Stimulated activated CD4-positive, alpha-beta T cell treated with anti-CD3 and anti-CD28 coated beads, Interleukin-1b, Interleukin-23, amount 100 ng/mL, for 4 hours (primary cell): ENCODE results near the gene COL6A3.
"Not testable (repeated sequence)": the region's sequence is repeated elsewhere in the genome, so short reads cannot be mapped to it uniquely, and the experiment has no call there.

ENCODE experiments used
- DNase-seq, 2 donors: peaks; one replicate each; pipeline ENCODE4 v3.0.0-alpha.2; 2020; ENCODE audit warnings: low read depth in 2 of 2

COL6A3 gene

DNA sequence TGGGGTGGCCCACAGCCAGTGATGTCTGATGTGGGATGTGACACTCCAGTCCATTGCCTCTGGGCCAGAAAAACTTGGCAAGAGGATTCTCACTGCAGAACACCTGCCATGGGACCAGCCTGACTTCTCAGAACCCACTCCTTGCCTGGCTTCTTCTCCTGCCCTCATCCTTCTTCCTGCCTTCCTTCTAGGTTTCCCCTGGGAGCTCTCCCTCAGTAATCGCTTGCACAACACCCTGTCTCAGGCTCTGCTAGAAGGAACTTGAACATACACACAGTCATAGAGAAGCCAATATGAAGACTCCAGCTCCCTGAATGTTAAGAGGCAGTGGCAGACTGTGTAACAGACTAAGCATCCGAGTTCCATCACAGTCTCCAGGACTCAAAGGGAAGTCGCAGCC lies 4.3 kb upstream of the COL6A3 start:
- DNase-seq: no peak

DNA sequence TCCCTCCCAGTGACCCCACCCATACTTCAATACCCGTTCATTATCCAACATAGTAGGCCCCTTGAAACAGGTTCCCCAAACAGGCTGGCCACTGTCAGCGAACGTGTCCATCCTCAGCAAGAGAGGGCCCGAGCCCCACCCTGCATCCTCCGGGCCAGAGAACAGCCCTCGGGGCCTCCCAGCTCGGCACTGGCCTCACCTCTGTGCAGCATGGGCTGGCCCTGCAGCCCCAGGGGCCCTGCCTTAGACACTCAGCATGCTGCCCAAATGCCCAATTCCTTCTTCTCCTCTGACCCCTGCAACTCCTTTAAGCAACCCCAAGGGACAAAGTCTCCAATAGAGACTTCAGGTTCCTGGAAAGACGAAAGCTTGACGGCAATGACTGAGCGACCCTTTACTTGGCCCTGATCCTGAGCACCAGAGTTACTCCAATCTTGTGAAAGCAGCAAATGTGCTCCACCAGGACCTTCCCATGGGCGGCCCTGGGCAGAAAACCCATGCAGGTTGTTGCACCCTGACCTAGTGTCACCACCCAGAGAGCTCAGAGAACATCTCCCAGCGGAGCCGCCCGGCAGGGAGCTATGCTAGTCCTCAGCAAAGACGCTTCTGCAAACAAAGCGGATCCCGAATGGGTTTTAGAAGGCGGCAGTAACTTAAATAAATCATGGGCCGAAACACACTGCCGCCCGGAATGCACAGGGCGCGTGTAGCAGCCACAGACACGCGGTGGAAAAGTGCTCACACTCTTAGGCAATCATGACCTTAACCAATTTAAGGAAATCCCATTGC lies 782 bp downstream of the COL6A3 start:
- no peak for DNase-seq

DNA sequence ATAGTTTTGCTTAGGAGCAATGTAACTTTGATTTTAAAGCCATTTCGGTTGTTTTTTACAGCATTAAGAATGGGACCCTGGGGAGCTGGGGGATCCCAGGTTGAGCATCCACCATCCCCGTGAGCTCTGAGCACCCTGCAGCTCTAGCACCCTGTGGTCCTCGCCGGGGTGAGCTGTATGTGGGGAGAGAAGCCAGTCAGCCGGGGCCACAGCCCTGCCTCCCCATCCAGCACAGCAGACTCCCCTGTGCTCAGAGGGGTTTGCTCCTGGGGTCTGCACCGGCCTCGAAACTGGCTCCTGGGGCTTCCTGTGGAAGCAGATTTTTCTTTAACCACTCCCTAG lies 1.3 kb downstream of the COL6A3 start:
- DNase-seq: no peak

DNA sequence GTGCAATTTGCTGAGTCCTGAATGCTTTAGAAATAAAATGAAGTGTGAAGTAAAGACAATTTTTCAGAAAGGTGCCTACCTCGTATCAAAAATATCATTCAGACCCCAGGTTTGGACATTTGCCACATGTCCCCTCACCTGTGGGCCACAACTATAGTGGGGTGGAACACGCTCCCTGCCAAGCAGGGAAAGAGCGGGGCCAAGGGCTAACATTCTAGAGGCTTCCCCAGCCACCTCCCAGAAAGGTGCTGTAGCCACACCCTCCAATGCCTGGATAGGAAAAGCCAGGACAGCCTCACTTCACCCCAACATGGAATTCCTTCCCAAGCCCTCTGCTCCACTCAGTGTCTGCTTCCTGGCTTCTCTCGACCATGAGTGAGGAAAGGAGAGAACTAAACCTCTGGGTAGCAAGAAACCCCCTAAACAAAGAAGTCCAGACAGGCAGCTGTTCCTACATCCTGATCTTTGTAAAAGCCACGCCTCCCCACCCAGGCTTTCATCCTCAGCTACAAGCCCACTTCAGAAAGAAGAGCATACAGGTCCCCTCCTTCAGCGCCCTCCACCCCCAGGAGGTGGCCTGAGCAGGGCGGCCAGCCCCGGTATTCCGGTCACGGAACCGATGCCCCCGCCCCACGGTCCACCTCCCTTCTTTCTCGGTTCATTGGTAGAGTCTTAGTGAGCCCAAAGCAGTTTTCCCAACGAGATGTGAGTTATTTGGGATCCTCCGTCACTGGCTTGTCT lies 2.1 kb downstream of the COL6A3 start:
- no peak for DNase-seq

DNA sequence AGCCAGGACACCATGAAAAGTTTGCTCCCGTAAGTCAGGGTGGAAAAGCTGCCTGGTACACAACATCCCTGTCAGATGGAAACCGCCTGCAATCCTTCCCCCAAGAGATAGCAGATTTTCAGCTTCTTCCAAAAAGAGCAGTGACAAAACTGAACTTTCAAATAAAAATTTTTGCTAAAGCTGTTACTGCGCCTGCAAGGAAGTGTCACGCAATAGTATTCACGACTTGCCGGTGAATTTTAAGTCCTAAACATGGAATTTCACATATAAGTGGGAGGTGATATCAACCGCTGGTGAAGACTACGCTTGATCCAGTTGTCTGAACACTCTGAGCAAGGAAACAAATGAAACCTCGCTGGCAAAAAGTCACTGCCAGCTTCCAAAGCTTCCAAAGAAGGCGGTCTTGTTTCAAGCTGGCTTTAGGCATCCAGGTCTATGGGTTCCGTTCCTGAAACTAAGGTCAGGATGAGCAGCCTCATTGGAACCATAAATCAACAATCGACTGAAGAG lies 2.8 kb downstream of the COL6A3 start:
- no peak for DNase-seq

DNA sequence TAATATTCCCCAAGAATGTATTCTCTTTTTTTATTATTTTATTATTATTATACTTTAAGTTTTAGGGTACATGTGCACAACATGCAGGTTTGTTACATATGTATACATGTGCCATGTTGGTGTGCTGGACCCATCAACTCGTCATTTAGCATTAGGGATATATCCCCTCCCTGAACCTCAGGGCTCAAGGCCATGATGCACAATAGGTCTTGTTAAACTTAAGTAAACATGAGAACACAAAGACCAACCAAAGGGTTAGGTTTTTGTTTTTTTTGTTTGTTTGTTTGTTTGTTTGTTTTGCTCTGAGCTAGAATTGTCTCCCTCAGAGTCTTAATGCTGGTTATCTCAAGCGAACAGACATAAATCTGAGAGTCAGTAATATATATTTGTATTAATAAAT lies 4.7 kb downstream of the COL6A3 start:
- not testable (repeated sequence) for DNase-seq

DNA sequence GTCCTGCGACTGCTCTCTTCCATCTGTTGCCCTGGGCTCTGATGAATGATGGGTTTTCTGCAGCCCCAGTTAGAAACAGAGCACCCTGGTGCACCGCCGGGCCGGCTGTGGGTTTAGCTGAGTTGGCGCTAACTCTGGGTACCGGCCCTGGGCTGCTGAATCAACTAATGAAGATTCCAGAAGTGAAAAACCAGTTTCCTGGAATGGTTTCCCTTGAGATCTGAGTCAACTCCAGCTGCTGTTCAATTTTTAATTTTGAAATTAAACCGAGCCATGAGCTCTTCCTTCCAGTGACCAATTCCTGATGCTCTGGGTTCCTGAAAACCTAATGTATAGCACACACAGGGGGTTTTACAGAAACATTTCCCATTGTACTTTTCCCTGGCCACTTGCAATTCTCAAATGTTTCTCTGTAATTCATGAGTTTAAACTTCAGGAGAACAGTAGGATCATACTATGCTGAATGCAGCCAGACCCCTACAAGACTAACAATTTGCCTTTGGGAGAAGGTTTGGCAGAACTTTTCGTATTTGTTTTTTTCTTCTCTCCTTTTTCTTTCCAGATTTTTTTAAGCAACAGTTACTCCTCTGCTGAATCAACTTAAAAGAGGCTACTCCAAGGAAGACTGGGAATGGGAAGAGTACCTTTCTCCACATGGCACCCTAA lies 5.5 kb downstream of the COL6A3 start:
- no peak for DNase-seq

DNA sequence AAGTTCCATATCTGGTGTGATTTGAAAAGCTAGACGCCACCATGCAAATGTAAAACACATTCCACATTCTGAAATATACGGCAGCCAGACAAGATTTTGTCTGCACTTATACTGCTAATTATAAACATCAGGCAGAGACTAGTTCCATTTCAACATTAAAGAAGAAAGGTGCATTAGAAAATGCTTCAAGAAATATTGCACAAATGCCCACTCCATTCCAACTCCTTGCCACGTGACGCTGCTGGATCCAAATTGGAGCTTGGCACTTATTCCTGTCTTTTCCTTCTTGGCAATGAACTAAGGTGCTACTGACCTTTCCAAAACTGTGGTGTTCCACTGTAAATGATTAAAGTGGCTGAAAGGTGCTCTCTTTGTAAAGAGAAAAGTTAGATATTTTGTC lies 6.3 kb downstream of the COL6A3 start:
- DNase-seq: no peak

DNA sequence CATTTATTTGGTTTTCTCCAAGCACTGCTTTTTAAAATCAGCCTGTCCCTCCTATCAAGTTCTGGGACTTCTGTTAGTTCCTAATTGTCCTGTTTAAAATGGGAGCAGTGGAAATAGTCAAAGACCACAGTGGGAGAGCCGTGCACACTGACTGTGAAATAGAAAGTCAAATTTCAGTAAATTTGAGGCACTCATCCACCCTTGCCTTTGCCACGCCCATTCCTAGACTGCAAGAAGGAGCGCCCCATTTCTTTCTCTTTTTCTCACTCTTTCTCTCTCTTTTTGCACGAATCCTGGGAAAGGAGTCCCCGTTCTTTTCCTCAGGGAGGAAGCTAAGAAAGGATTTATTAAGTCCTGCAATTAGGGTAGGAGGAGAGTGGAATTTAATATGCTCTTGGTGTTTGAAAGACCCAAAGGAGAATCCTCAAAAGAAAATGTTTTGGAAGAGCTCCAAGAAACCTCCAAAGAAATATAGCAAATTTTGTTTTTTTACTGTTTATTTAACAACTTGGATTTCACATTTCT lies 7.5 kb downstream of the COL6A3 start:
- DNase-seq: no peak

DNA sequence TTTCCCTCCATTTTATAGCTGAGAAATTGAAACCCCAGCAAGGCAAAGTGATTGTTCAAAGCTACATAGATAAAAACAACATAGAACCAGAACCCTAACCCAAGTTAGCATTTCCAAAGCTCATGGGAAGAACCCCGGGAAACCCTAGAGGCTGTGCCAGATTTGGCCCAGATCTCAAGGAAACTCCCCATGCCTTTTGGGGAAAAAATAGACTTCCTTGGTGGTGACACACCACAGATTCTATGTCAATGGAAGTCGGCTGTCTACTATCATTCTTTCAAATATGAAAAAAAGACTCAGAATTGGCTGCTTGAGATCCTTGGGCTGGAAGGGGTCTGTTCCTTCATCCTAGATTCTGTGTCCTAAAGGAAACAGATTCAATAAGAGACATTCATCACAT lies 8.4 kb downstream of the COL6A3 start:
- no peak for DNase-seq

DNA sequence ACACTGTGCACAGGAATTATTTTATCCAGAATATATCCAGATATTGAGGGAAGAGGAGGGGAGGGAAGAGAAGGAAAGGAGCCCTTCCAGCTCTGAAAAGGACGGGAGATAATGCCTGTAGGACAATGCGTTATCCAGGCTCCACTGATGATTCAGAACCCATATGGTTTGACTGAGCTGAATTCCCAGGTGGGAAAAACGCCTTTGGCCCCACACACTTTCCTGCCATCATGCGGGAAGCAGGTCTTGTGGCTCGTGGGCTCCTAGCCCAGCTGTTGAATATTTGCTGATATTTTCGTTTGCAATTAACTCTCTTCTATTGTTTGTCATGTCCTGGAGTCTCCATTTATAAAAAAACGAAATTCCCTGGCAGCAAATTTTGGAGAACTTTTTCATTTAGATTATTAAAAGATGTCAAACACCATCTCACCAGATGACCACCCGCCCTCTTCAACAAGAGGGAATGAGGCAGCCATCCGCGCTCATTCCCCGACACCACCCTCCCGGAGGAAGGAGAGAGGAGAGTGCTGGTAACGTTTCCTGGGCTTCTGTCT lies 8.9 kb downstream of the COL6A3 start:
- no peak for DNase-seq

DNA sequence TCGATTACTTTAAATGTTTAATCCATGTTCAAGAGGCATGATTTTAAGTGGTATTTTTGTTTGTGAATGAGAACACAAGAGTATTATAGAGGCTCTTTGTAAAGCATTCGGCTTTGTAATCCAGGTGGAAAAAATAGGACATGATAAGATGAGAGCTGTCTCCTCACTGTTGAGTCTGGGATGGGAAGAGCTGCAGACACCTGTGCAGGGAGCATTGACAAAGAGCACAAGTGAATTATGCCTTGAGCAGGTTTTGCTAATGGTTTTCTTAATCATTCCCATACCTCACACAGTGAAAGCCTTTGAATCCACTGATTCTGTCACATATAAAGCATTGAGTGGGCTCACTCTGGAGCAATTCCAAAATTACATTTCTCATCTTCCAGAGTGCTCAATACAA lies 9.6 kb downstream of the COL6A3 start:
- DNase-seq: no peak

DNA sequence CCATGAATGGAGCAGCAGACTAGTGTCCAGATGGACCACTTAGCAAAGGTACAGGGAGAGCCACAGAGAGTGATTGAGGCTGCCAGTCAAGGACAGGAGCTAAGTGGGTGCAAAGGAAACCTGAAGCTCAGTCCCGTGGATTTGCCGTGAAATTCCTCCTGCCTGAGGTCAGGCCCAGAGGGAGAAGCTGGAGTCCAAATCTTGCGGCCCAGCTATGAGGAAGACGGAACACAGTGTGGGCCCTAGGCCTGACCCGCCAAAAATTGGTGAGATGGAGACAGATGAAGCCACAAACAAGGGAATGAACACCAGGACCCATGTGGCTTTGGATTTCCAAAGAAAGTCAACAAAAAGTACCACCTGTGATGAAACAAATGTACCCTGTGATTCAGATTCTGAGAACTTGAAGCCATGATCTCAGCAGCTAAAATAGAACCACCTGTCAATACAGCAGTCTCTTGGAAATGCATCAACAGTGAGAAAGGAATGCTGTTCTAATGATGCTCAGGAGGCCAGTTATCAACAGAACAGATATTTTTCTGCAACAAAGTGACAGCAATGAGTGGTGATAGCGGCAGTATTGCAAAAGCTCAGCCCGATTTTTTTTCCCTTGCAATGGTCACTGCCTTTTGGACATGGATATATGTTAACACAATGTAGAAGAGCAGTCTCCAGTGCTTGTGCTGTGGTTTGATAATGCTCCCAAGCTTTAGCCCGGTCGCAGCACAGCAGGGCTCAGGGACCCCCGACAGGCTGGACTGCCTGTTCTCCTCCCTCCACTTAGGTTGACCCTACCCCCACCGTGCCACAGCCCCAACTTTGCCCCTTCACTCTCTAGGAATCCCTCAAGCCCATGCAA lies 10.7 kb downstream of the COL6A3 start:
- no peak for DNase-seq

DNA sequence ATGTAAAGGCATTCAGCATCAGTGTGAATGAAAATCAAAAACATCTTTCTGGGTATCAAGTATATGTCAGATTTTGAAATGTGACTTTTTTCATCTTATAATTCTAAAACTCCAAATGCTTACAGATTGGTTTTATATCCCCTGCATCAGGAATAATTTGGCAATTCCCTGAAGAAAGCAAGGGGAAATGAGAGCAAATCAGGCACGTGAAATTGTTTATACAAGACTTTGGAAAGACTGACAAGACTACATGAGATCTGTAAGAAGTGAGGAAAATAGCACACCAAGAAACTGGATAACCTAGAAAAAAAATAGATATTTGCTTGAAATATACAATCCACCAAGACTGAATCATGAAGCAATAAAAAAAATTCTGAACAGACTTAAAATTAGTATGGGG lies 13.8 kb downstream of the COL6A3 start:
- no peak for DNase-seq

DNA sequence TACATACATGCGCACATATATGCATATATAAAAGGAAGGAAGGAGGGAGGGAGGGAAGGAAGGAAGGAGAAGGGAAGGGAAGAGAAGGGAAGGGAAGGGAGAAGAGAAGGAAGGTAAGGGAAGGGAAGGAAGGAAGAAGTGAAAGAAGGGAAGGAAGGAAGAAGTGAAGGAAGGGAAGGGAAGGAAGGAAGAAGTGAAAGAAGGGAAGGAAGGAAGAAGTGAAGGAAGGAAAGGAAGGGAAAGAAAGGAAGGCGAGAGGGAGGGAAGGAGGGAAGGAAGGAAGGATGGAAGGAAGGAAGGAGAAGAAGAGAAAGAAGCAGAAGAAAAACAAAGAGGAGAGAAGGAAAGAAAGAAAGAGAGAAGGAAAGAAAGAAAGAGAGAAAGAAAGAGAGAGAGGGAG lies 16.9 kb downstream of the COL6A3 start:
- DNase-seq: no peak

DNA sequence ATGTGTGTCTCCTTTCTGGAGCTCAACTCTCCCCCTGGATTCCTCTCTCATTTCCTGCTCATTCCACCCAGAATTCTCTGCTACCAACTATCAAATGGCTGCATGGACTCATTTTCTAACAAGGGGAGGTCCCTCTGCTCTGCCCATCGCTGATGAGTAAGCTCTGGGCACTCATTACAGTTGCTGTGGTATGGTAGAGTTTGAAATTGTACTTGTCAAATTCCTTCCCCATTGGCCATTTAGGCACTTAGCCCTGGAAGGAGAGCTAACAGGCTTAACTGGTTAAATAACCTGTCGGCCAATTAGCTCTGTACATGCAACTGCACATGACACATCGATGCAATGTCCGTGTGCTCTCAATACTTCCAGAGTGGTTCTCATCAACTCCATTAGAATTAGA lies 20.4 kb downstream of the COL6A3 start:
- DNase-seq: no peak

DNA sequence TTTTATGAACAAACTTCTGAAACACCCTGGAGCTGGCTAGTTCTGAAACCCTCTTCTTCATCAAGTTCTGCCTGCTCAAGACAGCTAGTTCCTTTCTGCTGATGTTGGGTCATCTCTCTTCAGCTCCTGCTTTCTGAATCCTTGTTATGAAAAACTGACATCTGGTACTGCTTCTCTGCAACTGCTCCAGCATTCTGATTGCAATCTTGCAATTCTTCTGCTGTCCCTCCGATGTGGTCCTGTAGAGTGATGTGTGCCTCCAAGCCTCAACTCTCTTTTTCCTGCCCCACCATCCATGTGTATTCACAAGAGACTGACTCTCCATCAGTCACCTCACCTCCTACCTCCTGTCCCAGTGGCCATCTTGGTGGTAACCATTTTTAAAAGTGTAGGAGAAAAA lies 21.8 kb downstream of the COL6A3 start:
- DNase-seq: no peak

DNA sequence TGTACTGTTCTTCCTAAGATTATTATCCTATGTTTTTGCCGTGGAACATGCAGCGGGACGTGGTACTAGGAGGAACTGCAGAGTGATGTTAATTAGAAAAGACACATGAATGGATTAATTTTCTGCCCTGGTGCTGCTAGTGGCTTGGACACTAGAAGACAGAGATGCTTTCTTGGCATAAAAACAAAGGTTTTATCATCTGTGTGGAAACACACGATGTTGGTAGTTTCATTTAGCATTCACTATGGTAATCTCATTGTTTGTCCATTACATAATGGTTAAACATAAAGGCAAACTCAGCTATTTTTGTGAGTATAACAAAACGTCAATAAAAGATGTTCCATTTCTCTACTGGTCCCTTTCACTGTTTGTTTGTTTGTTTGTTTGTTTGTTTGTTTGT lies 22.8 kb downstream of the COL6A3 start:
- no peak for DNase-seq

DNA sequence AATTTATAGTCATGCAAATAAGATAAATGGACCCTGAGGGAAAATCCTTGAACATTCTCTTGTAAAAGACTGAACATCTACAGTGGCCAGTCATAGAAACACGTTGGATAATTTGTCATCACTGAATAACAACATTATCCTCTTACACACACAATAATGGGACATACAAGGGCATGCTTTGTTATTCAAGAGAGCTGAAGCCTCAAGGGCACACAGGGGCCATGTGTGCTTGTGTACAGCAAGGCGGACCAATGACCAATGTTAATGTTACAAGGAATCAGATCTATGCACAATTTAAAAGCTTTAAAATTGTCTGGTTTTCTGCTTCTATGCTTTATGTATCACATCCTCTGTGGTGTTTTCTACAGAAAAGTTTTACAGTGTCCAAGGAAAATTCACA lies 23.7 kb downstream of the COL6A3 start:
- DNase-seq: no peak

DNA sequence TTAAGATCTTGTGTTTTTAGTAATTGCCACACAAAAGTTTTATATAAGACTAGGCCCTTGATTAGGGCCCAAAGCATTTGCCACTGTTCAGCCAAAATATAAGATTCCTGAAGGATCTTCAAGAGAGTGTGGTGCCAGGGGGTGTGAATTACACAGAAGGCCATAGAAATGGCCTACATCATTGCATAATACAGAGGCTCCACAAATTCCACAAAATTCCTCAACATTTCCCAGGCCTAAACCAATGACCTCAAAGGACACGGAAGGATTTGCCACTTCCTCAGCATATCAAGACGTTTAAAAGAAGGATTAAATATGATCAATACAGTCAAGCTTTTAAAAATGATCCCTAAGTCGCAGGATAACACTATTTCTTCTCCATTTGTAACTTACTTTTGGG lies 24.1 kb downstream of the COL6A3 start:
- DNase-seq: no peak

DNA sequence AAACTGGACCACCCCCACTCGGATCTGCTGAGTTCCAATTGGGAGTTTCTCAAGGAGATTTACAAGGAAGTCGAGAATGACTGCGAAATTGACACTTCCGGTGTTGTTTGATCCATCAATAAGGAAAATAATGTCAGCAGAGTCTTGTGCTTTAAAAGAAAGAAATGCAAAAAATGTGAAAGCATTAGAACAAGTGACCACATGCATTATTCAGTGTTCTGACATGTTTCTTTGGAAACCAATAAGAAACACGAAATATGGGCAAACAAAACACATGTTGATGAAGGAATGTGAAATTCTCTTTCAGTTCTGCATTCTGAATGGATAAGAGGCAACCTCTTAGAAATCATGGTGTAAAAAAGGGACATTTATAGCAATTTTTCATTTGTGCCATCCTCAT lies 25.9 kb downstream of the COL6A3 start:
- no peak for DNase-seq

DNA sequence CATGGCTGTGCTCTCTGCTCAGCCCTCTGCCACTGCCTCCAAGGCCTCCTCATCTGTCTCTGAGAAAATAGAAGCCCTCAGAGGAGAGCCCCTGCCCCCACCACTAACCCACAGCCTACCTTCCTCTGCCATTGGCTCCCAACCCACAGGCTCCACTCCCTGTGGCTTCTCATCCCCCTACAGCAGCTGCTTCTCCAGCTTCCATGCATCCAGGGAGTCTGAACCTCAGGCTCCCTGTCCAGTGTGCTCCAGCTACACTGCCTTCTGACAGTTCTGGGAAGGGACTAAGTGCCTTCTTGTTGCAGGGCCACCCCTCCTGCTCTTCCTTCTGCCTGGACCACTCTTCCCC lies 29.3 kb downstream of the COL6A3 start:
- no peak for DNase-seq
